Liver (tissue), 3 donors: Measurements from ENCODE around the gene TNRC6B.

Experiments
- JUND ChIP-seq, 2 donors: IDR thresholded peaks; 2 replicates each; pipeline ENCODE4 v1.6.1; 2016; ENCODE audit warnings: antibody characterized with exemption in 2 of 2
- NR2F2 ChIP-seq: IDR thresholded peaks from 2 replicates; pipeline ENCODE4 v1.6.1; 2016; ENCODE audit warnings: antibody characterized with exemption
- RAD21 ChIP-seq, 2 donors: IDR thresholded peaks; 2 replicates each; pipeline ENCODE4 v1.6.1; 2016; ENCODE audit warnings: antibody characterized with exemption in 2 of 2, mild to moderate bottlenecking in 2 of 2
- RXRA ChIP-seq, 2 donors: IDR thresholded peaks; 2 replicates each; pipeline ENCODE4 v1.6.1; 2017 to 2018; ENCODE audit warnings: antibody characterized with exemption in 2 of 2, mild to moderate bottlenecking in 1 of 2
- SP1 ChIP-seq: IDR thresholded peaks from 2 replicates; pipeline ENCODE4 v1.6.1; 2018; ENCODE audit warnings: antibody characterized with exemption, mild to moderate bottlenecking
- TAF1 ChIP-seq: conservative IDR thresholded peaks from 2 replicates; pipeline ENCODE4 v1.6.1; 2016; ENCODE audit warnings: antibody characterized with exemption, mild to moderate bottlenecking
- YY1 ChIP-seq: IDR thresholded peaks from 2 replicates; pipeline ENCODE4 v1.6.1; 2016; ENCODE audit warnings: antibody characterized with exemption, mild to moderate bottlenecking
- TF ChIP-seq, protein P1 (sequence below): fragments of 150-350 bp; IDR thresholded peaks from 2 replicates; pipeline ENCODE4 v1.5.1; 2017; ENCODE audit warnings: improper control_type of control experiment, low read depth, low read length; ENCODE audit not compliant: missing input control
- TF ChIP-seq, protein P2 (sequence below): IDR thresholded peaks from 2 replicates; pipeline ENCODE4 v1.6.1; 2016; ENCODE audit warnings: antibody characterized with exemption
- TF ChIP-seq, protein P3 (sequence below): IDR thresholded peaks from 2 replicates; pipeline ENCODE4 v1.6.1; 2016; ENCODE audit warnings: antibody characterized with exemption
- TF ChIP-seq, protein P4 (sequence below): IDR thresholded peaks from 2 replicates; pipeline ENCODE4 v1.6.1; 2016; ENCODE audit warnings: antibody characterized with exemption, mild to moderate bottlenecking
- donor health status: healthy.
- donor health status: healthy.

DNA sequence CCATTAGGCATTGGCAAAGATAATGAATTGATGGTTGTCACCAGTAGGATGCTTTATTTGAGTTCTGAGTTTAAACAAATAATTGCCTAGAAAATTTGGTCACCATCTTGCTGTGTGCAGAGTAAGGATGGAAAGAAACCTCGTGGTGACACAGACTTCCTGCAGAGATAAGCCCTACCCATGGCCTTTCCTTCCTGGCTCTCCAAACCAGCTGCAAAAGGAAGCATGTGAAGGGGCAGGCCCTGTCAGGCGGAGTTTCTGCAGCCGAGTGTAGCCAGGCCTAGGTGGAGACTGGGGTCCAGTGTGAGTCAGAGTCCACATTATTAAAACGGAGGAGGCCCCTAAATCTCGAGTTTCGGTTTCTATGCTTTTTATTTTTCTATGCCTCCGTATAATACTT, 85.5 kb downstream of the TNRC6B start:
- TF ChIP-seq, protein P1, sequence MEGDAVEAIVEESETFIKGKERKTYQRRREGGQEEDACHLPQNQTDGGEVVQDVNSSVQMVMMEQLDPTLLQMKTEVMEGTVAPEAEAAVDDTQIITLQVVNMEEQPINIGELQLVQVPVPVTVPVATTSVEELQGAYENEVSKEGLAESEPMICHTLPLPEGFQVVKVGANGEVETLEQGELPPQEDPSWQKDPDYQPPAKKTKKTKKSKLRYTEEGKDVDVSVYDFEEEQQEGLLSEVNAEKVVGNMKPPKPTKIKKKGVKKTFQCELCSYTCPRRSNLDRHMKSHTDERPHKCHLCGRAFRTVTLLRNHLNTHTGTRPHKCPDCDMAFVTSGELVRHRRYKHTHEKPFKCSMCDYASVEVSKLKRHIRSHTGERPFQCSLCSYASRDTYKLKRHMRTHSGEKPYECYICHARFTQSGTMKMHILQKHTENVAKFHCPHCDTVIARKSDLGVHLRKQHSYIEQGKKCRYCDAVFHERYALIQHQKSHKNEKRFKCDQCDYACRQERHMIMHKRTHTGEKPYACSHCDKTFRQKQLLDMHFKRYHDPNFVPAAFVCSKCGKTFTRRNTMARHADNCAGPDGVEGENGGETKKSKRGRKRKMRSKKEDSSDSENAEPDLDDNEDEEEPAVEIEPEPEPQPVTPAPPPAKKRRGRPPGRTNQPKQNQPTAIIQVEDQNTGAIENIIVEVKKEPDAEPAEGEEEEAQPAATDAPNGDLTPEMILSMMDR: no peak
- TF ChIP-seq, protein P2, sequence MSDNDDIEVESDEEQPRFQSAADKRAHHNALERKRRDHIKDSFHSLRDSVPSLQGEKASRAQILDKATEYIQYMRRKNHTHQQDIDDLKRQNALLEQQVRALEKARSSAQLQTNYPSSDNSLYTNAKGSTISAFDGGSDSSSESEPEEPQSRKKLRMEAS: peak; percentile 77
- TF ChIP-seq RAD21 (IDR thresholded peaks at IDR 0.05): peak in 1 of 2 donors; percentile 16
- peak; percentile 35 for TF ChIP-seq NR2F2
- TF ChIP-seq JUND (IDR thresholded peaks at IDR 0.05): no peak
- TF ChIP-seq, protein P3, sequence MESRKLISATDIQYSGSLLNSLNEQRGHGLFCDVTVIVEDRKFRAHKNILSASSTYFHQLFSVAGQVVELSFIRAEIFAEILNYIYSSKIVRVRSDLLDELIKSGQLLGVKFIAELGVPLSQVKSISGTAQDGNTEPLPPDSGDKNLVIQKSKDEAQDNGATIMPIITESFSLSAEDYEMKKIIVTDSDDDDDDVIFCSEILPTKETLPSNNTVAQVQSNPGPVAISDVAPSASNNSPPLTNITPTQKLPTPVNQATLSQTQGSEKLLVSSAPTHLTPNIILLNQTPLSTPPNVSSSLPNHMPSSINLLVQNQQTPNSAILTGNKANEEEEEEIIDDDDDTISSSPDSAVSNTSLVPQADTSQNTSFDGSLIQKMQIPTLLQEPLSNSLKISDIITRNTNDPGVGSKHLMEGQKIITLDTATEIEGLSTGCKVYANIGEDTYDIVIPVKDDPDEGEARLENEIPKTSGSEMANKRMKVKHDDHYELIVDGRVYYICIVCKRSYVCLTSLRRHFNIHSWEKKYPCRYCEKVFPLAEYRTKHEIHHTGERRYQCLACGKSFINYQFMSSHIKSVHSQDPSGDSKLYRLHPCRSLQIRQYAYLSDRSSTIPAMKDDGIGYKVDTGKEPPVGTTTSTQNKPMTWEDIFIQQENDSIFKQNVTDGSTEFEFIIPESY: no peak
- TF ChIP-seq, protein P4, sequence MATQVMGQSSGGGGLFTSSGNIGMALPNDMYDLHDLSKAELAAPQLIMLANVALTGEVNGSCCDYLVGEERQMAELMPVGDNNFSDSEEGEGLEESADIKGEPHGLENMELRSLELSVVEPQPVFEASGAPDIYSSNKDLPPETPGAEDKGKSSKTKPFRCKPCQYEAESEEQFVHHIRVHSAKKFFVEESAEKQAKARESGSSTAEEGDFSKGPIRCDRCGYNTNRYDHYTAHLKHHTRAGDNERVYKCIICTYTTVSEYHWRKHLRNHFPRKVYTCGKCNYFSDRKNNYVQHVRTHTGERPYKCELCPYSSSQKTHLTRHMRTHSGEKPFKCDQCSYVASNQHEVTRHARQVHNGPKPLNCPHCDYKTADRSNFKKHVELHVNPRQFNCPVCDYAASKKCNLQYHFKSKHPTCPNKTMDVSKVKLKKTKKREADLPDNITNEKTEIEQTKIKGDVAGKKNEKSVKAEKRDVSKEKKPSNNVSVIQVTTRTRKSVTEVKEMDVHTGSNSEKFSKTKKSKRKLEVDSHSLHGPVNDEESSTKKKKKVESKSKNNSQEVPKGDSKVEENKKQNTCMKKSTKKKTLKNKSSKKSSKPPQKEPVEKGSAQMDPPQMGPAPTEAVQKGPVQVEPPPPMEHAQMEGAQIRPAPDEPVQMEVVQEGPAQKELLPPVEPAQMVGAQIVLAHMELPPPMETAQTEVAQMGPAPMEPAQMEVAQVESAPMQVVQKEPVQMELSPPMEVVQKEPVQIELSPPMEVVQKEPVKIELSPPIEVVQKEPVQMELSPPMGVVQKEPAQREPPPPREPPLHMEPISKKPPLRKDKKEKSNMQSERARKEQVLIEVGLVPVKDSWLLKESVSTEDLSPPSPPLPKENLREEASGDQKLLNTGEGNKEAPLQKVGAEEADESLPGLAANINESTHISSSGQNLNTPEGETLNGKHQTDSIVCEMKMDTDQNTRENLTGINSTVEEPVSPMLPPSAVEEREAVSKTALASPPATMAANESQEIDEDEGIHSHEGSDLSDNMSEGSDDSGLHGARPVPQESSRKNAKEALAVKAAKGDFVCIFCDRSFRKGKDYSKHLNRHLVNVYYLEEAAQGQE: no peak
- no peak for TF ChIP-seq RXRA (IDR thresholded peaks at IDR 0.05)
- no peak for TF ChIP-seq SP1
- TF ChIP-seq YY1: no peak
- no peak for TF ChIP-seq TAF1
